ENCODE measurements around the gene TEX261.

Gene TEX261

GRCh38 chr2:70936979-70937811, 57.5 kb downstream of the TEX261 start:
- DNase-seq (ENCODE audit: low read depth in 2 of 2), result no peak

GRCh38 chr2:70936165-70936978, 58.3 kb downstream of the TEX261 start:
- no peak for DNase-seq (ENCODE audit: low read depth in 2 of 2)

Data from stimulated activated CD8-positive, alpha-beta memory T cell treated with anti-CD3 and anti-CD28 coated beads, Interleukin-15, amount 100 ng/mL, for 48 hours (primary cell).